Activated naive CD8-positive, alpha-beta T cell (primary cell): ENCODE measurements around the gene ARNT2.
"Not testable (repeated sequence)": the region's sequence is repeated elsewhere in the genome, so short reads cannot be mapped to it uniquely, and the experiment has no call there.

Source experiments
- H3K27ac Mint-ChIP-seq: one replicate; pipeline ENCODE4 v1.8.0; 2021; ENCODE audit warnings: mixed read lengths
- H3K27me3 Mint-ChIP-seq: one replicate; pipeline ENCODE4 v1.8.0; 2021; ENCODE audit warnings: mixed read lengths
- H3K36me3 Mint-ChIP-seq: one replicate; pipeline ENCODE4 v1.8.0; 2021; ENCODE audit warnings: mixed read lengths
- H3K4me1 Mint-ChIP-seq: one replicate; pipeline ENCODE4 v1.8.0; 2021; ENCODE audit warnings: low read depth, mixed read lengths
- H3K4me3 Mint-ChIP-seq: one replicate; pipeline ENCODE4 v1.8.0; 2021; ENCODE audit warnings: mild to moderate bottlenecking, mixed read lengths
- H3K9me3 Mint-ChIP-seq: one replicate; pipeline ENCODE4 v1.8.0; 2021; ENCODE audit warnings: low read depth, mixed read lengths

Gene ARNT2

DNA sequence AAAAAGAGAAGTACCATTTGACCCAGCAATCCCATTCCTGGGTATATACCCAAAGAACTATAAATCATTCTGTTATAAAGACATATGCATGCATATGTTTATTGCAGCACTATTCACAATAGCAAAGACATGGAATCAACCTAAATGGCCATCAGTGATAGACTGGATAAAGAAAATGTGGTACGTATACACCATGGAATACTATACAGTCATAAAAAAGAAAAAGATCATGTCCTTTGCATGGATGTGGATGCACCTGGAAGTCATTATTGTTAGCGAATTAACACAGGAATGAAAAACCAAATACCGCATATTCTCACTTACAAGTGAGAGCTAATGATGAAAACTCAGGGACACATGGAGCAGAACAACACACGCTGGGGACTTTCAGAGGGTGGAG is 106.8 kb downstream of the ARNT2 start:
- H3K4me1 Mint-ChIP-seq, H3K4me3 Mint-ChIP-seq, H3K9me3 Mint-ChIP-seq, H3K27me3 Mint-ChIP-seq, H3K36me3 Mint-ChIP-seq, H3K27ac Mint-ChIP-seq: not testable (repeated sequence)

DNA sequence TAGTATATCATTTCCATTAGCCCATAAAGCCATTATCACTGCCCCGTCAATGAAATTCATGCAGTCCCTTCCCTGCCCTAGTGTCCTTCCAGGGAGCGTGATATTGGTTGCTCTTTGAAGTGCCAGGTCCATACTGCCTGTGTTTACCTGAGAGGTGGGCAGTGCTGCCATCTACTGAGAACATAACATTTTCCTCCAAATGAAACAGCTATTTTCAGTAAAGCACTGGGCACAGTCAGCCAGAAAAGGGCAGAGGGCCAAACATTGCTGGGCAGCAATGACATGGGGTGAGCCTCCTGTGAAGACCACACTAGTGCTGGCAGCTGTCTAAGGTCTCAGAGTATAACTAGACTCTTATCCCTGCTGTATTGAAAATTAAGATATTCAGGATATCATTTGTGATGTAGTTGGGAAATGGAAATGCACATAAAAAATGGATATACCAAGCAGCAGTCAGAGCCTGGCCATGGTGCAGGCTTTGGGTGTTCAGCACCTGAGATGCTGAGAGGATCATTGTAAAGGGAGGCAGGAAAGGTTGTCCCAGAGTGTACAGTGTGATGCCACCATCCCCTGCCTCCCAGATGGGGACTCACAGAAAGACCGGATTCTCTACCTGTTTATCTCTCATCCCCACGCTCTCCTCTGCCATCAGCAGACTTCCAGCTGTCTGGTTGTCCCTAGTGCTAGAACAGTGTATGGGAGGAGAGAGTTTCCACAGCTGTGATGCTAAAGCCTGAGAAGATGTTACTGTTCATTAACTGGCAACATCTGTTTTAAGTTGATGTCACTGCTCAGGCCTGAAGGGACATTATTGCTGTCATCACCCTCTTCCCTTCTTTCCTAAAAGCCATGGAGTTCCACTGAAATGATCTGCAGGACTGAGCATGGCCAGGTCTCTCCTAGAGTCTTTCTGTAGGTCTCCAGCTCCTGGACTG is 108.8 kb downstream of the ARNT2 start:
- Mint-ChIP-seq H3K36me3 (no peaks in the 10 kb centered on the region), H3K9me3 (peaks cover 20% of the 10 kb centered on the region), H3K4me3 (no peak overlapping the region), H3K27me3 (peaks cover 5% of the 10 kb centered on the region), H3K27ac (no peak overlapping the region), H3K4me1 (peaks cover 9% of the 10 kb centered on the region)

DNA sequence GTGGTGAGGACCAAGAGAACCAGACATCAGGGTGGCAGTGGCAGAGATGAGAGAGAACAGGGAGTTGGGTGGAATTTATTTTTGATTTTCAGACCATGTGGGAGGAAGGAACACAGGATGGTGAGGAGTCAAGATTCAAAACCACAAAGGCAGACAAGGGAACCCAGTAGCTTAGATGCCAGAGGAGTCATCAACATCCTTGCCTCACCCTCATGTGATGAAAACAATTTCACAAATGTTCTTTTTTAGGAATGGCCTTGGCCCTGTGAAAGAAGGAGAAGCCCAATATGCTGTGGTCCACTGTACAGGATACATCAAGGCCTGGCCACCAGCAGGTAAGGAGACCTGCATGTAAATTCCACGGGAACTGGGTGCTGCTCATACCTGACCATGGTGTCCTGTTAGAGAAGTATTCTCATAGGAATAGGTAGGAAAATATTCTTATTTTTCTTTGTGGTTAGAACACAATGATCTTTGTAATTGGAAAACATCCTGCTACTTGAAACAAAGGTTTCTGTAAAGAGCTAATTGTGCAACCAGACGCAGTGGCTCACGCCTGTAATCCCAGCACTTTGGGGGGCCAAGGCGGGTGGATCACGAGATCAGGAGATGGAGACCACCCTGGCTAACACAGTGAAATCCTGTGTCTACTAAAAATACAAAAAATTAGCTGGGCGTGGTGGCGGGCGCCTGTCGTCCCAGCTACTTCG is 110.0 kb downstream of the ARNT2 start:
- Mint-ChIP-seq H3K9me3 (peaks cover 20% of the 10 kb centered on the region), H3K36me3 (no peaks in the 10 kb centered on the region), H3K4me3 (no peak overlapping the region), H3K27me3 (peaks cover 5% of the 10 kb centered on the region), H3K27ac (no peak overlapping the region), H3K4me1 (peaks cover 9% of the 10 kb centered on the region)

DNA sequence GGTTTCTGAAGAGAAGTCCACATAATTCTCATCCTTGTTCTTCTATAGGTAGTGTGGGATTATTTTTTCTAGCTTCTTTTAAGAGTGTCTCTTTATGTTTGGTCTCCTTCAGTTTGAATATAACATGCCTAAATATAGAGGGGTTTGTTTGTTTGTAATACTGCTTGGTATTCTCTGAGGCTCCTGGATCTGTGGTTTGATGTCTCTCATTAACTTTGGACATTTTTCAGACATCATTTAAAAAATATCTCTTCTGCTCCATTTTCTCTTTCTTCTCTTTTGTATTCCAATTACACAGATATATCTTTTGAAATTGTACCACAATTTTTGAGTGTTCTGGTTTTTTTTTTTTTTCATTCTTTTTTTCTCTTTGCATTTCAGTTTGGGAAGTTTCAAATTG is 113.1 kb downstream of the ARNT2 start:
- H3K27ac Mint-ChIP-seq, result no peak overlapping the region
- peaks cover 5% of the 10 kb centered on the region for H3K27me3 Mint-ChIP-seq
- H3K4me3 Mint-ChIP-seq, result no peak overlapping the region
- no peaks in the 10 kb centered on the region for H3K36me3 Mint-ChIP-seq
- H3K4me1 Mint-ChIP-seq, result no peaks in the 10 kb centered on the region
- H3K9me3 Mint-ChIP-seq, result peaks cover 20% of the 10 kb centered on the region

DNA sequence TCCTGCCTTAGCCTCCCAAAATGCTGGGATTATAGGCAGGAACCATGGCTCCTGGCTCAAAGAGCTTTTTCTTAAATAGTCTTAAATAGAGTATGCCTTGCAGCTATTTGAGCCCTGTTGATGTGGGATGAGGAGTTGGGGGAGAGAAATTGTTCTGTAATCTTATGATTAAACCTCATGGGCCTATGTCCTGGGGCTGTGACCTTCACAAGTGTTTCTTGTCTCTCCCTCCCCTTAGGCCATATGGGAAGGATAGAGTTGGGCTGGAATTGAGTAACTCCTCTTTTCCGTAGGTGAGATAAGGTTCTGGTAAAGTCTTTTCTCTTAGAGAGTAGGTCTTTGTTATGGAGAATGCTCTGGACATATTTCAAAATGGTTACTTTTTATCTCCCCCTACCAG is 114.3 kb downstream of the ARNT2 start:
- H3K4me1 Mint-ChIP-seq, result no peaks in the 10 kb centered on the region
- H3K36me3 Mint-ChIP-seq, result no peaks in the 10 kb centered on the region
- no peak overlapping the region for H3K27ac Mint-ChIP-seq
- H3K27me3 Mint-ChIP-seq, result peaks cover 5% of the 10 kb centered on the region
- H3K4me3 Mint-ChIP-seq, result no peak overlapping the region
- H3K9me3 Mint-ChIP-seq, result peaks cover 20% of the 10 kb centered on the region

DNA sequence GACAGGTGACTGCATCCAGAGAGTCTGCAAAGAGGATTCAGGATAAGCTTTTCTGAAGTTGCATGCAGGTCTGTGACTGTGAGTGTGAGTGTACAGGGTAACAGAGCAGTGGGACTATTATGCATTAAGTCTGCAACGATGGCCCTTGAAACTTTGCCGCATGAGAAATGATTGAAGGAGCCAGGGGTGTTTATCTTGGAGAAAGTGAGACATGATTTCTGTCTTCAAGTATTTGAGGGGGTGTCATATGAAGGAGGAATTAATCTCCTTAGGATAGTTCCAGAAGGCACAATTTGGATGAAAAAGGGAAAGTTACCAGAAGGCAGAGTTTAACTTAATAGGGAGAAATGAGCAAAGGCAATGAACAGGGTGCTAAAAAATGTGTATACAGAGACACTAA is 119.6 kb downstream of the ARNT2 start:
- H3K27ac Mint-ChIP-seq, result no peak overlapping the region
- H3K4me3 Mint-ChIP-seq, result no peak overlapping the region
- no peaks in the 10 kb centered on the region for H3K4me1 Mint-ChIP-seq
- no peaks in the 10 kb centered on the region for H3K9me3 Mint-ChIP-seq
- peaks cover 5% of the 10 kb centered on the region for H3K27me3 Mint-ChIP-seq
- H3K36me3 Mint-ChIP-seq, result no peaks in the 10 kb centered on the region

DNA sequence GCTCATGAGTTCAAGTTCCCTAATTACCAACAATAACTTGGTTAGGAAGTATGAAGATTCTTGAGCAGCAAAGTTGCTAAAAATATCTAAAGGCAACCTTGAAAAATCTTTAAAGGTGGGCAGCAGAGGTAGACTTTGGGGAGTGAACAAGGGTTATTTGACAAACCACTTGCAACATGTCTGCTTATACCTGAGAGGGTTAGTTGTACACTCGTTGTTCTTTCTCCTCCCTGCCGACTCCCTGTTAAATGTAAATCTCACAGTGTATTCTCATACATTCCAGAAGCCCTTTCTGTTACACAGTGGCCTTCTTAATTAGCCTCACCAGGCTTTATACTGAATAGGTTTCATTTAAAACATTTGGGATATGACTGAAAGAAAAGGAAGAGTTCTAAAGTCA is 121.7 kb downstream of the ARNT2 start:
- Mint-ChIP-seq H3K9me3 (no peaks in the 10 kb centered on the region), H3K4me1 (no peaks in the 10 kb centered on the region), H3K27me3 (peaks cover 7% of the 10 kb centered on the region), H3K27ac (no peak overlapping the region), H3K36me3 (no peaks in the 10 kb centered on the region), H3K4me3 (no peak overlapping the region)

DNA sequence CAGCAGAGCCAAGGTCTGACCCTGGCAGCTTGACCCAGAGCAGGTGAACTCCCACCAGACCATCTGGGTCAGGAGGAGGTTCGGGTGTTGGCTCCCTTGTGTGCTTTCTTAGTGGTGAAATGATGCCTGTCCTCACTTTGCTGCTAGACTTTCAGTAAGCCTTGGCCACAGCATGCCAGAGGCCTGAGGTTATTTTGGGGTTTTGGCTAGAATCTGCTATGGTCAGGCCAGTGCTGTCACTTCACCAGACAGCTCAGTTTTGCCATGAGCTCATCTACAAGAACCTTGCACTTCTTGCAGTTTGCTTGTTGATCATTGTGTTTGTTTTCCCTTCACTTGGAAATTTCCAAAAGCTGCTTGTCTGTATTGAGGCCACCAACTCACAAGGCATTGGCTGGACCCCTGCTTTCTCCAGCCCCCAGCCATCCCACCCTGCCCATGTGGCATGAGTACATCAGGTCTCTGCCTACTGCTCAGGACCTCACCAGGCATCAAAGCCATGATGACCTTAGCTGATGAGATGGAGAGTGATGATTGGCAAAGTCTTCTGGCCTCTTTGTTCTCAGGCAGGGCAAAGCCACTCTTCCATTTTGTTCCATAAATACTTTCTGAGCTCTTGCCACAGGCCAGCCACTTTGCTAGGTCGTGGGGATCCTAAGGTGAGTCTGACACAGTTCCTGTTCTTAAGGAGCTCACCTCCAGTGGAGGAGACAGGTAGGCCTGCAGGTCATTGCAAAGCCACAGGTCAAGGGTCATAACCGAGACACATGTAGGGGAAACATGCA is 122.6 kb downstream of the ARNT2 start:
- no peaks in the 10 kb centered on the region for H3K9me3 Mint-ChIP-seq
- H3K27ac Mint-ChIP-seq, result no peak overlapping the region
- no peaks in the 10 kb centered on the region for H3K4me1 Mint-ChIP-seq
- no peaks in the 10 kb centered on the region for H3K36me3 Mint-ChIP-seq
- no peak overlapping the region for H3K4me3 Mint-ChIP-seq
- H3K27me3 Mint-ChIP-seq, result peaks cover 5% of the 10 kb centered on the region

DNA sequence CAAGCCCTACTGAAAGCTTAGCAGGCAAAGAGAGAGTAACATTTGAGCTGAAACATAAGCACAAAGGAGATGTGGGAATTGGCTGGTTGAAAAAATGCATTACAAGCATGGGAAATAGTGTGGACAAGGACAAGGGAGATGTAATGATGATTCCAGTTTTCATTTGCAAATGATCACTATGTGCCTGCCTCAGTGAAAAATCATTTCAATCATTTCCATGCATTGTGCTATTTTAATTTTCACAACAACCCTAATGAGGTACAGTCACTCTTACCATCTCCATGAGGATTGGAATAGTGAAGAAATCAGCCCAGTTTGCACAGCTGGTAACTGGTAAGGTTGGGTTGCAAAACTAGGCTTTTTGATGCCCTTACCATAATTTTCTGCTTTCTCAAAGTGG is 123.2 kb downstream of the ARNT2 start:
- Mint-ChIP-seq H3K27ac (no peak overlapping the region), H3K4me3 (no peak overlapping the region), H3K9me3 (no peaks in the 10 kb centered on the region), H3K27me3 (peaks cover 4% of the 10 kb centered on the region), H3K36me3 (no peaks in the 10 kb centered on the region), H3K4me1 (no peaks in the 10 kb centered on the region)

DNA sequence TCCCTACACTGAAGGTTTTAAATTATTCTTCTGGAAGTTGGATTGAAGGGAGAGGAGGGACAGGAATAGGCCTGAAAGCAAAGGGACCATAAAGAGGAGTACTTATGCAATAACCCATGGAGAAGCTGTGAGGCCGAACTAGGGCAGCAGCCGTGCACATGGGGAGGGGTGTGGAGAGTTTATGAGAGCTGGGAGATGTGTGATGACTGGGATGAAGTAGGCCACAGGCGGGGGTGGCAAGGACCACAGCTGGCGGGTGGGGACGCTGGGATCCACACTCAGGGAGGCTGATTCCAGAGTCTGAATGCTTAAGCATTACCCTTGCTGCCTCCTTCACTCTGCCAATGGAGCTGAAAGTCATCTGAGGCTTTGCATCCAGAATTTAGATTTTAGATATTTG is 123.8 kb downstream of the ARNT2 start:
- no peaks in the 10 kb centered on the region for H3K9me3 Mint-ChIP-seq
- no peak overlapping the region for H3K4me3 Mint-ChIP-seq
- H3K27me3 Mint-ChIP-seq, result peaks cover 8% of the 10 kb centered on the region
- no peaks in the 10 kb centered on the region for H3K4me1 Mint-ChIP-seq
- no peaks in the 10 kb centered on the region for H3K36me3 Mint-ChIP-seq
- H3K27ac Mint-ChIP-seq, result no peak overlapping the region

DNA sequence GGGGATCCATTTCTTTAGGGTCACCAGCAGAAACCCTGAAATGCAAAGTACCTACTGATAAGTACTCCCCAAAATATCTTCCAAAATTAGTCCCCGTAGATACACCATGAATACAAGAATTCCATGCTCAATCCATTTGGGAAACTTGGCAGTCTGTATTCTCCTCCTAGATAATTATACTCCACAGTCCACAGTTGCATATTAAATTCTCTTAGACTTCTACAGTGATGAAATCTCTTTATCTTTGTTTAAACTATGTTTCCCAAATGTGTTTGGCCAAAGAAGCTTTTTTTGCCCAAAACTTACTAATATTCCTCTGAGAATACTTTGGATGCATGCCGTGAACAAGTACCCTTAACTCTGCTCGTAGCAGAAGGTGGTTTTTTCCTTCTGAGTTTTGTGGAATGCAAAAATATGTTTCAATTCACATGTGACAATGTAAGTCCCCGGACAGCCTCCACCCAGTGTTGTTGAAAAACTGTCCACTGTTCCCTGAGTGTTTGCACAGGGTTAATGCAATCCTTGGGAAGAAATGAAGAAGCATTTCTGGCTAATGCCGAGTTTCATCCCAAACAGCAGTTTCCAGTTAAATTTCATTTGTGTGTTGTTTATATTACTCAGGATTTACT is 126.7 kb downstream of the ARNT2 start:
- Mint-ChIP-seq H3K27me3 (peaks cover 22% of the 10 kb centered on the region), H3K4me1 (no peaks in the 10 kb centered on the region)

DNA sequence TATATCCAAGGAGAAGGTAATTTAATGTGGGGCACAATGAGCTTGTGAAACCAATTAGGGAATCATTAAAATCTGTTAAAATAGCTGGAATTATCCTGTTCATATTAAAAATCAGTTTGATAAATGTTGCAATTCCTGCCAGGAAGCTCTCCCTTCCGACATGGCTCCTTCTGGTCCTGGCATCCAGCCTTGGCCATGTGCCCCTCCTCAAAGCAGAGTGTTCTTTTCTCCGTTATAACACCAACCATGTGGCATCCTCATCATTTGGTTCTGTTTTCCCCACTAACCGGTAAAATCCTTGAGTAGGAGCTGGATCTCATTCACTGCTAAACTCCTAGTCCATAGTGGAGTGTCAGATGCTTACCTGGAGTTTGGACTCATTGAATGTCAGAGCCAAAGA is 127.2 kb downstream of the ARNT2 start:
- Mint-ChIP-seq H3K27ac (no peak overlapping the region), H3K4me1 (no peaks in the 10 kb centered on the region), H3K4me3 (no peak overlapping the region), H3K9me3 (peaks cover 10% of the 10 kb centered on the region), H3K27me3 (peaks cover 23% of the 10 kb centered on the region), H3K36me3 (peaks cover 3% of the 10 kb centered on the region)

More for the DNA sequence above, 126.7 kb downstream of the ARNT2 start:
- Mint-ChIP-seq H3K9me3 (peaks cover 10% of the 10 kb centered on the region), H3K27ac (no peak overlapping the region), H3K36me3 (peaks cover 3% of the 10 kb centered on the region), H3K4me3 (no peak overlapping the region)

DNA sequence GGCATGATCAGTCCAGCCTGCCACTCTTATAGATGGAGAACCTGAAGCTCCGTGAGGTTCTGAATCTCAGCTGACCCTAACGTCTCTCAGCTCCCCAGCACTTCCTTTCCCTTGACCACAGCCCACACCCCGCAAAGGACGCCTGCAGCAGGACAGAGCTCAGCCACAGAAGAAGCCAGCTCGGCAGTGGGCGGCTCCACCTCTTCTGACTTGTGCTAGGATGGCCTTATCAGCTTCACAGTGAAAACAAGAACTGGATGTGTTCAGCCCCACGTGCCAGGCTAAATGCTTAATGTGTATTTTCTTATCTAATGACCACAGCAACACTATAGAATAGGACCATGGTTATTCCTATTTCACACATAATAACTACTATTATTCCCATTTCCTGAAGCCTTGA is 127.6 kb downstream of the ARNT2 start:
- peaks cover 23% of the 10 kb centered on the region for H3K27me3 Mint-ChIP-seq
- peaks cover 3% of the 10 kb centered on the region for H3K36me3 Mint-ChIP-seq
- no peak overlapping the region for H3K27ac Mint-ChIP-seq
- H3K4me3 Mint-ChIP-seq, result no peak overlapping the region
- peaks cover 10% of the 10 kb centered on the region for H3K9me3 Mint-ChIP-seq
- no peaks in the 10 kb centered on the region for H3K4me1 Mint-ChIP-seq

DNA sequence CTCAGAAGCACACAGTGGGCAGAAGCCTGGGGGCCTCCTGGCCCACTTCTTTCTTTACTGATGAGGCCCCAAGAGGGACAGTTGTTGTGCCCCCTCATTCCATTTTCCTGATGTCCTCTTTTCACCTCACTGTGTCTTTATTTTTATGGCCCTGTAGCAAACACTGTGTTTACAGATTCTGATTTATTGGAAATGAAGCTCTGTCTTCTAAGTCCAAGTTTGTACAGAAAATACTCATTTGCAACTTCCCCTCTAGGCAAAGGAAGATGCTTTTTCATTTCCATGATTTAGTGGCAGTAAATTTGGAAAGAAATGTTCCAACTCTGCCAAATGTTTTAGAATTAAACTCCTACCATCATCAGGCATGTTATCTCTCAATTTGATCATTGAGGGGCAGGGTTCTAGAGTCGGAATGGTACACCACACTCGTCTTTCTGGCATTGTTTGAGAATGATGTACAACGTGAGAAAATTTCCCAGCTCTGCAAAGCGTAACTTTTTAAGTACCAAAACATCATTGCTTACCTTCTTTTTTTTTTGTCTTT is 129.7 kb downstream of the ARNT2 start:
- Mint-ChIP-seq H3K9me3 (peaks cover 10% of the 10 kb centered on the region), H3K36me3 (peaks cover 3% of the 10 kb centered on the region), H3K4me1 (no peaks in the 10 kb centered on the region), H3K4me3 (no peak overlapping the region), H3K27ac (no peak overlapping the region), H3K27me3 (peaks cover 25% of the 10 kb centered on the region)
